NCI-H1417 (cell line): ENCODE results near the gene TEX50.
"Not testable (repeated sequence)": the region's sequence is repeated elsewhere in the genome, so short reads cannot be mapped to it uniquely, and the experiment has no call there.

Experiments
- DNase-seq, 3 experiments: peaks; one replicate each; lab custom pipeline; 2025; lab: John Stamatoyannopoulos, UW

The TEX50 gene, protein sequence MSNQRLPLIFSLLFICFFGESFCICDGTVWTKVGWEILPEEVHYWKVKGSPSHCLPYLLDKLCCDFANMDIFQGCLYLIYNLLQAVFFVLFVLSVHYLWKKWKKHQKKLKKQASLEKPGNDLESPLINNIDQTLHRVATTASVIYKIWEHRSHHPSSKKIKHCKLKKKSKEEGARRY

DNA sequence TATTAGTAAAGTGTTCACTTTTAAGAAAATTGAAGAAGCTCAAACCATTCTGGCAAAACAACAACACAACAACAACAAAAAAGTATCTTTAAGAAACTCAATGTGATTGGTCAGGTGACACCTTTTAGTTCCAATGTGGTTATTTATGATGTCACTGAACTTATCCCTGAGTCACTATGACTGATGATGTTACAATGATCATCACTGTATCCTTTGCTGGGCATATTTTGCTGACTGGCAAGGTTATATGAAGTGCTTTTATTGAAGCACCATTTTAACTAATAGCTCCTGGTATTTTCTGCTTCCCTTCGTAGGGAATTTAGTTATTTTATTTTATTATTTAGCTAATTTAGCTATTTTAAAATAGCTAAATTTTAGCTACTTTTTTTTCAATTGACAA, at the start of gene TEX50:
Gene TEX50, plus strand, starts transcription at position 223 of the 400 bp plus-strand sequence. CDS start 184 bp downstream, outside the sequence.
- no peak for DNase-seq

- DNase-seq: no peak
Measured at GRCh38 chr1:173590557-173590956, 44.6 kb upstream of the TEX50 start.

GRCh38 chr1:173591138-173591537, 44.0 kb upstream of the TEX50 start:
- not testable (repeated sequence) for DNase-seq

DNA sequence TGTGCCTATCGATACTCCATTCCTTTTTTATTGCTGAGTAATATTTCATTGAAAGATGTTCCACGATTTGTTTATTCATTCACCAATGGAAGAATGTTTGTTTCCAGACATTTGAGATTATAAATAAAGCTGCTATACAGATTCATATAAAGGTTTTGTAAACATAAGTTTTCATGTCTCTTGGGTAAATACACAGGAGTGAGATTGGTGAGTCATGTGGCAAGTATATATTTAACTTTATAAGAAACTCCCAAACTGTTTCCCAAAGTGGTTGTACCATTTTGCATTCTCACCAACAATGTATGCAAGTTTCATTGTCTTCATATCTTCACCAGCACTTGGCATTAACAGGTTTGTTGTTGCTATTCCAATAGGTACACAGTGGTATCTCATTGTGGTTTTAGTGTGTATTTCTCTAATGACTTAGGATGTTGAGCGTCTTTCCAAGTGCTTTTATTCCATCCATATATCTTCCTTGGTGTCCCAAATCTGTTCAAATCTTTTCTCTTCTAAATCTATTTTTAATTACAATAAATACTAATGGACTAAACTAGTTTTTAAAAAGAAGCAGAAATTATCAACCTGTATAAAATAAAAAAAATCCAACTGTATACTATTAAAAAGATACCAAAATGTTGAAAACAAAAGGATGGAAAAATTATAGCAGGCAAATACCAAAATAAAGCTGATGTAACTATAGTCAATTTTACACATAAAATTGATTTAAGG, 38.9 kb upstream of the TEX50 start:
- DNase-seq: no peak

DNA sequence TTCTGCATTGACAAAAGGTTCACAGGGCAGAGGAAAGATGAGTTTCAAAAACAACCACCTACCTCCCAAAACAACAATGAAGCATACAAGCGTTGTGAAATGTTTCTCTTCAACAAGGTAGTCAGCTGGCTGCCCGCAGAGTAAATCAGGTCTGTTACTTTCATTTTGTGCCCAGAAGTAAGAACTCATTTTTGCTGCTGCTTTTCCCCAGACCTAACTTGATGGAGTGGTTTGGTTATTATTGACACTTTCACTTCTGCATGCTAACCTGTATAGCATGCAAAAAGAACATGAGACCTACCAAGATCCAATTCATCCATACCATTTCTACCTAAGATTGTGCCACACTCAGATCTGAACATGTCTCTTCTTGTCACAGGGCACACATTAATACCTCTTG, 33.5 kb upstream of the TEX50 start:
- DNase-seq: no peak

GRCh38 chr1:173603056-173603591, 32.0 kb upstream of the TEX50 start, which contains the start of gene SLC9C2:
Gene SLC9C2, minus strand, starts transcription at chr1:173603072. Its CDS starts 1,296 bp downstream, at chr1:173601776.
- DNase-seq: no peak

- DNase-seq: no peak
Measured at GRCh38 chr1:173608503-173609216, 26.5 kb upstream of the TEX50 start.

- not testable (repeated sequence) for DNase-seq
Measured at GRCh38 chr1:173613086-173613485, 22.1 kb upstream of the TEX50 start.

- DNase-seq: no peak
Measured at GRCh38 chr1:173616859-173617258, 18.3 kb upstream of the TEX50 start.

GRCh38 chr1:173627269-173627668, 7.9 kb upstream of the TEX50 start:
- DNase-seq: no peak

DNA sequence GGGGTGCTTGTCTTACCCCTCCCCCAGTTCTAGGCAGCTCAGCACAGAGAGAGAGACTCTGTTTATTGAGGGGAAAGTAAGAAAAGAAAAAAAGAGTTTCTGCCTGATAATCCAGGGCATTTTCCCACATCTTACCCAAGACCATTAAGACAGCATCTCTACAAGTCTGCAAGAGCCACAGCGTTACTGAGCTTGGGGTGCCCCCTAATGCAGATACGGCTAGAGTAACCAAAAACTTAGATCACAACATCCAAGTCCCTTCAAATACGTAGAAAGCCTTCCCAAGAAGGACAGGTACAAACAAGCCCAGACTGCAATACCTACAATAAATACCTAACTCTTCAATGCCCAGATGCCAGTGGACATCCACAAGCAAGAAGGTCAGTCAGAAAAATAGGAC, 6.2 kb upstream of the TEX50 start:
- DNase-seq: no peak

DNA sequence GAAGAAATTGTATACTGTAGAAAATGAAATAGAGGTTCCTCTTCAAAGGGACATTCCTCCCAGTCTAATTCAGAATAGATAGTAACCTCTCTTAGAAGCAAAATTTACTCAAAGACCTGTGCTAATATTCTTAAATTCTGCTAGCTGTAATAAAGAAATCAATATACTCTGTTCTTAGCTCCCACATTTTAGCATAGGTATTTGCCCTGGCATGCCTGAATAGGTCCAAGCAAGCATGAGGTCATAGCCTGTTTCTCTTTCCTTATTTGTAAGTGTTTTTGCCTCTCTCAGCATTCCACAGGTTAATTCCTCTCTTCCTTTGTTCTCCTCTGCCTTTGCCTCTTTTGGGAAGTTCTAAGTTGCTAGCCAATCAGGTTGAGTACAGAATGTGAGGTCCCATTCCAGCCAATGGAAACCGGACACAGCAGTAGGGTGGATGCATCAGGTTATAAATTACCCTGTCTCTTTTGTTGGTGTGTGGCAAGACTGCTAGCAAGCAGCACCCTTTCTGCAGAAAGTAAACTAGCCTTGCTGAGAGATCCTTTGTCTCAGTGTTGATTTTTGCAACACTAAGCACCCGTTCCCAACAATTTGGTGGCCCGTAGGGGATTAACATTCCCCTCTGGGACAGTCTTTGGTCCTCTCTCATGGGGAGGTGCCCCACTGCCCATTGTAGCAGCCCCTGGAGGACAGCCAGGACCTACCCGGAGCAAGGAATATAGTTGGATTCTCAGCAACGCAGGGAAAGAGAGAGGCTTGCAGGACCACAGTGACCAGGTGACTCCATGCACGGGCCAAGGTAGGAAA, 2.3 kb downstream of the TEX50 start:
- DNase-seq: not testable (repeated sequence)

GRCh38 chr1:173638043-173639021, 3.2 kb downstream of the TEX50 start:
- no peak for DNase-seq

- no peak for DNase-seq
Measured at GRCh38 chr1:173639102-173639501, 4.0 kb downstream of the TEX50 start.

DNA sequence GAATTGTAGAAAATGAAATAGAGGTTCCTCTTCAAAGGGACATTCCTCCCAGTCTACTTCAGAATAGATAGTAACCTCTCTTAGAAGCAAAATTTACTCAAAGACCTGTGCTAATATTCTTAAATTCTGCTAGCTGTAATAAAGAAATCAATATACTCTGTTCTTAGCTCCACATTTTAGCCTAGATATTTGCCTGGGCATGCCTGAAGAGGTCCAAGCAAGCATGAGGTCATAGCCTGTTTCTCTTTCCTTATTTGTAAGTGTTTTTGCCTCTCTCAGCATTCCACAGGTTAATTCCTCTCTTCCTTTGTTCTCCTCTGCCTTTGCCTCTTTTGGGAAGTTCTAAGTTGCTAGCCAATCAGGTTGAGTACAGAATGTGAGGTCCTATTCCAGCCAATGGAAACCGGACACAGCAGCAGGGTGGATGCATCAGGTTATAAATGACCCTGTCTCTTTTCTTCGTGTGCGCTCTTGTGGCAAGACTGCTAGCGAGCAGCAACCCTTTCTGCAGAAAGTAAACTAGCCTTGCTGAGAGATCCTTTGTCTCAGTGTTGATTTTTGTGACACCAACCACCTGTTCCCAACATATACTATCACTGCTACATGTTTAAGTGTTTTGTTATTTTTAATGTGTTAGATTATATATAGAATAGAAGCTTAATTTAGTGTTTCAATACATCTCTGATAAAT, 7.5 kb downstream of the TEX50 start:
- not testable (repeated sequence) for DNase-seq

- no peak for DNase-seq
Measured at GRCh38 chr1:173646656-173647055, 11.5 kb downstream of the TEX50 start.

- DNase-seq: no peak
Measured at GRCh38 chr1:173648880-173649605, 13.9 kb downstream of the TEX50 start.

- DNase-seq: no peak
Measured at GRCh38 chr1:173660306-173660705, 25.2 kb downstream of the TEX50 start.

- no peak for DNase-seq
Measured at GRCh38 chr1:173661271-173661670, 26.1 kb downstream of the TEX50 start.
